ENCODE data around the gene NAPA.
"Not testable (repeated sequence)": the region's sequence is repeated elsewhere in the genome, so short reads cannot be mapped to it uniquely, and the experiment has no call there.

The NAPA gene

GRCh38 chr19:47499371-47499770 is 15.5 kb downstream of the NAPA start:
- DNase-seq, result no peak

GRCh38 chr19:47498561-47498960 is 16.3 kb downstream of the NAPA start:
- no peak for DNase-seq

DNA sequence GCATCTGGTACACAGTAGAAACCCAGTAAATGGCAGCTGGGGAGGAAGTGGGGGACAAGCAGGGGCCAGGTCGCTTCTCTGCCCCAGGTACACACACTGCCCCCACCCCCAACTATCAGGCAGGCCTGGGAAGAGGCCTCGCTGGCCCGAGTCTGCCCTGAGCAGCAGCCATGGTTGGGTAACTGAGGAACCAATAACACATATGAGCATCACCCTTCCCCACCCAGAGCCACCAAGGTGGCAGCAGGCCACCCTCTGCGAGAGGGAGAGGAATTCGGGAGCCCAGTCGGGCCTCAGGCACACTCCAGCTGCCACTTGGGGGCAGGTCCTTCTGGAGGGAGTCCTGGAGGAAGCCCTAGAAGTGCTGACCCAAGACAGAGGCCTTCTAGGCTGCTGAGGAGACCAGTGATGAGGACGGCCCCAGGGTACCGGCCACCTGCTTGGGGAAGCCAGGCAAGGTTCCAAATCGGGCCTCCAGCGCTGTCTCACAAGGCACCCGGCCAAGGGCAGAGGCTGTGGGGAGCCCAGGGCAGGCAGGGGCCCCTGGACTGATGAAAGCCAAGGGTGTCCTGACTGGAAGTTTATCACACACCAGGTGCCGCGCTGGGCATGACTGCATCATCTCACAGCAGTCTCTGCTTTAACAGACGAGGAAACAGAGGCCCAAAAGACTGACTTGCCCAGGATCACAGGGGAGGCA is 16.9 kb downstream of the NAPA start:
- DNase-seq, result no peak

DNA sequence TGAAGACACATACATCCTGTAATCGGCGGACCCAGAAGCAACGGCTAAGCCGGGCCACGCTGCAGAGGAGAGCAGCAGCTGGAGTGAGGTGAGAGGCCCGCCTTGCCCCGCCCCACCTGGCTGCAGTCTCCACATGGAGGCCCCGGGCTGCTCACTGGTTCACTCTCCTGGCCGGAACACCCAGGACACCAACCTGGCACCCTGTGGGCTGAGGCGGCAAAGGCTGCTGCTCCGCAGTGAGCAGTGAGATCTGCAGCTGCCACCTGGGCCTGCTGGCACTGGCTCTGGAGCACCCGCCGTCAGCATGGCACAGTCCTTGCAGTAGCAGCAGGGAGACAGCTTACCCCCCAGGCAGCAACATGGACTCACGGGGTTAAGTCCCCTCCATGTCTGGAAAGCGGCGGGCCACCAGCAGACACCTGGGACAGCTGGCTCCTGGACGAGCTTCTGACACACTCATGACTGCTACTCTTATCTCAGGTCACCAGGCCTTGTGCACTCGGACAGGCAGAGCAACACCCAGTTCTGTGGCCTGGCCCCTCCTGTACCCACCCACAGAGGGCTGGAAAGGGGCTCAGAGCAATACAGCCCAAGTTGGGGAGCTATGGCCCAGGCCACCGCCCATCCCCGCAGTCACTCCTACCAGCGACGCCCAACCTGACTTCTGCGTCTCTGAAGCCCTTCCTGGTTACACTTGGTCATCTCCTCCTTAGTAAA is 17.7 kb downstream of the NAPA start:
- no peak for DNase-seq

- DNase-seq, result no peak
These were observed 19.1 kb downstream of the NAPA start for GRCh38 chr19:47495478-47496372.

- DNase-seq, result peak in 1 of 2 experiments; percentile 66
These were observed 20.1 kb downstream of the NAPA start for GRCh38 chr19:47494729-47495128.

- no peak for DNase-seq
These were observed 20.7 kb downstream of the NAPA start for GRCh38 chr19:47494211-47494547.

GRCh38 chr19:47493378-47494210 is 21.3 kb downstream of the NAPA start:
- no peak for DNase-seq

- no peak for DNase-seq
These were observed 22.1 kb downstream of the NAPA start for GRCh38 chr19:47492571-47493377.

GRCh38 chr19:47492137-47492533 is 22.7 kb downstream of the NAPA start:
- no peak for DNase-seq

DNA sequence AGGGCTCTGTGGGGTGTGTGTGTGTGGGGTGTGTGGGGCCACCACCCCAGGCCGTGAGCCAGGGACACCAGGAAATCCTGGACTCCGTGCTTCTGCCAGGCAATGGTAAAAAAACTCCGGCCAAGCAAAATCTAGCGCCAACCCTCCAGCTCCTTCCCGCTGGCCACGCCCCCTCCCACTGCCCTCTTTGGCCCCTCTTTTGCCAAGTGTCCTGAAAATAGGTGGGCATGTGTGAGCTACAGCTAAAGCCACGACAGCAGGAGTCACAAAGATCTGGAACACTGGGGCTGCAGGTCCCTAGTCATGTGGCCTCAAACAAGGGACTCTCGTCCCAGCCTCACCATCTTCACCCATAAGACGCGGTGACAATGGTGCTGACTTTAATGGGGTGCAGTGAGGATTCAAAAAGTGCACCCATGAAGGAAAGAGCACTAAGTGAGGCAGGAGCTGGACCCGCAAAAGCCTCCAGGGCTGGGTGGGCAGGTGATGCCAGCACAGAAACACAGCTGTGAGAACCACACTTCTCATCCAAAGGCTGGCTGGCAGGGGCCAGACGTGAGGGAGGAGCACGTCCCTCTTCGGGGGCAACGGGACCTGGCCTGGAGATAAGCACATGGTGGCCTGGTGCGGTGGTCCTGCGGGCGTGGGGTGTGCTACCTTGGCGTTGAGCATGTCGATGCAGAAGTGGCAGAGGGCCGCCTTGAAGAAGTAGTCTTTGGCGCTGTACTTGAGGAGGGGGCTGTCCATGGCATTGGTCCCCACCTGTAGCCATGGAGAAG is 23.3 kb downstream of the NAPA start:
- DNase-seq, result no peak

DNA sequence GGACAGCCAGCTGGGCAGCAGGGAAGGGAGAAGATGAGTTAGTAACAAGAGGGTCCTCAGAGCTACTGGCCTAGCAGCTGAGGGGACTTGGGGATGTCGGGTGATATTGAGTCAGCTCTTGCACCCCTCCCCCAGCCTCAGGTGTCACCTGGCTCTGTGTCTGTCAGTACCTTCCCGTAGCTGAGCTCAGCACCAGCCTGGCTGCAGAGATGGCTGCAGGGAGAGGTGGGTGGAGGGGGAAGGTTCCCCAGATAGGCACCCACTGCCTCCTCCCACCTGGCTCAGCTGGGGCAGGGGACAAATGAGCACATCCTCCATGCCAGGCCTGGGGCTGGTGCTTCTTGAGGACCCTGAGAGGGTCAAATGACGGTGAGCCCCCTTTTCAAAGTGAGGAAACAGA is 24.0 kb downstream of the NAPA start:
- no peak for DNase-seq

GRCh38 chr19:47490031-47490430 is 24.8 kb downstream of the NAPA start:
- DNase-seq, result no peak

DNA sequence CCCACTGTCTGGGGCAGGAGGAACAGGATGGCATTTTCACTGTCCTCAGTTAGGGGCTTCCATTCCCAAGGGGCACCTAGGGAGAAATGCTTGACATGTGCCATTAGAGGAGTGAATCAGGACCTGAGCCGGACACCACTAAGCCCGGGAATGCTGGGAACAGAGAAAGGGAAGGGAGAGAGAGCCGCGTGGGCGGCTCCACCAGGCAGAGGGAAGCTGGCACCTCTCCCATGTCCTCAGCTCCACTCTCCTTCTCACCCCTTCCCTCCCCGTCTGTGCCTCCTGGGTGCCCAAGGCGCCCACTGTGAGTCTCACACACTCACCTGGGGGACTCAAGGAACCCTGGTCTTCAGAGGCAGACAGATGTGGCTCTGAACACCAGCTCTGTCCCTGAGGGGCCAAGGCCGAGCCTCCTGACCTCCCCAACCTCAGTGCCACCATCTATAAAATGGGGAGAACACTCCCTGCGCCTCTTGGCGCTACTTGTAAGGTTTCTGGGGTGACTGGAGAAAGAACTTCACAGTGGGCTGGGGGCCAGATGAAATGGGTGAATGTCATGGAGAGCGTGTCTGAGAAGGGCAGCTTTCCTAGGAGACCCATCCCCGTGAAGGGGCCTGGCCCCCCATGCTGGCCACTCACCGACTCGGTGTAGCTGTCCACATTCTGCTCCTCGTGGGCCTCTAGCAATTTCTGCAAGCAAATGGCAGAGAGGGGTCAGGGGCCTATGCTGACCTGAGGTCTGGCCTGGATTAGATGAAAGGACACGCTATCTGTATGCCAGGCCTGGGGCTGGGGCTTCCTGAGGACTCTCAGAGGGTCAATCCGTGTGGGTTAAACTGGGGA is 25.6 kb downstream of the NAPA start:
- no peak for DNase-seq

GRCh38 chr19:47487551-47488515 is 27.0 kb downstream of the NAPA start:
- DNase-seq, result no peak

DNA sequence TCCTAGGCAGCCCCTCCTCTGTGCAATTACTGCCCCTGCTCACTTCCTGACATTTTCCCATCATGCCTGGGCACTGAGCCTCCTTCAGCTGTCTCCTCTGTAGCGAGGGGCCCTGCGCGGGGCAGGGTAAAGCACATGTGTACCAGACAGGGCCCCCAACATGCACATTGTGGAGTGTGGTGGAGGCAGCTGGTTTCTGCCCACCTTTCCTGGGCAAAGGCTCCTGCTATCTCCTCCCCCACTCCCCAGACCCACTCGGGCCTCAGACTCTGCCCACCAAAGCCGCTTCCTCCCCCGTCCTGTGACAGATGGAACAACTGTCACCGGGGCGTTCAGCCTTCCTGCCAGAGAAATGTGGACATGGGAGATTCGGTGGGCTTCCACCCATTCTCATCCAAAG is 28.0 kb downstream of the NAPA start:
- DNase-seq, result no peak

GRCh38 chr19:47486220-47486619 is 28.6 kb downstream of the NAPA start:
- not testable (repeated sequence) for DNase-seq

GRCh38 chr19:47485210-47485609 is 29.7 kb downstream of the NAPA start:
- no peak for DNase-seq
